Upper lobe of left lung (tissue), 4 donors: ENCODE data around the gene CALML5.

Experiments
- CTCF ChIP-seq, 6 experiments: fragments of 450-650 bp in 4 of 6; fragments of 200-600 bp in 2 of 6; sonication (generic) in 2 of 6; IDR thresholded peaks; one replicate each; pipeline ENCODE4 v1.5.1; 2016 to 2019; ENCODE audit warnings: antibody characterized with exemption in 6 of 6
- EP300 ChIP-seq, 4 donors: sonication (generic); formaldehyde crosslinking; IDR thresholded peaks; one replicate each; pipeline ENCODE4 v1.5.1; 2017; ENCODE audit warnings: antibody characterized with exemption in 4 of 4, control low read depth in 2 of 4
- POLR2A ChIP-seq, 4 donors: fragments of 450-650 bp; IDR thresholded peaks; one replicate each; pipeline ENCODE4 v1.5.1; 2016 to 2017; ENCODE audit warnings: antibody characterized with exemption in 4 of 4, mild to moderate bottlenecking in 2 of 4

DNA sequence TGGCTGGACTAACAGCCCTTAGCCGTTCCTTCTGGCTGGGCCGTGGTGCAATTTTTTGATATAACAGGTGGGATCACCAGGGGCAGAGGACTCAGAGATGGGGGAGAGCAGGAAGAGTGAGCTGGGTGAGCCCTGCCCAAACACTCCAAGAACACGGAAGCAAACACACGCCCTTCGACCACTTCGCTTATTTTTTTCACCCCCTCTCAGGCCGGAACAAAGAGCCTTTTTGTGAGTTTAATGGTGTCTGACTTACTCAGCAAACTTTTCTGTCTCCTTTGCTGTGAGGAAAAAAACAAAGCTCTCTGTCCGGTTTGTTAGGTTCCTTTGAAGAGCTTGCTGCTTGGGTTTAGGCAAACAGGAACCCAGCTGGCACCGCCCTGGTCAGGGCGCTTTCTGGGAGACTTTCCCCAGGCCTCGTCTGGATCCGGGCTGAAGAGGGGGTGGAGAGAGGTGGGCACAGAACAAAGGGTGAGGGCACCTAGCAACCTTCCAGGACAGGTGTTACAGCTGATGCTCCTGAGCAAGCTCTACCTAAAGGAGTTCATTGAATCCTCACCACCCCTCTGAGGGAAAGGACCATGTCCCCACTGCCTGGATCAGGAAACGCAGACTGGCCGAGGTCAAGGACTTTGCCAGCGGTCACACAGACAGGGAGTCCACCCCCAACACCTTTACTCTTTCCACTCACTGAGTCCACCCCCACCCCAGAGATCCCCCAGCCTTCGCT is 48.7 kb upstream of the CALML5 start:
- TF ChIP-seq CTCF (IDR thresholded peaks at IDR 0.05) (no peak), POLR2A (IDR thresholded peaks at IDR 0.05) (no peak), EP300 (IDR thresholded peaks at IDR 0.05) (no peak)
